Mesothelial cell of epicardium (in vitro differentiated cells): Measurements from ENCODE around the gene SEH1L. TPM values are rescaled to one million over a fixed set of nuclear protein-coding genes. Genes with fewer than 3 reads are reported as not detected.
A peak's percentile ranks its signal among the peaks of the same experiment; 100 is the strongest.

ENCODE experiments used
- DNase-seq, 2 experiments: peaks; one replicate each; pipeline ENCODE4 v3.0.0; 2021; ENCODE audit warnings: low spot score in 2 of 2; ENCODE audit not compliant: unreplicated experiment in 2 of 2
- H3K27ac Mint-ChIP-seq: 2 replicates; pipeline ENCODE4 v1.8.0; 2021; ENCODE audit warnings: mixed read lengths
- H3K27me3 Mint-ChIP-seq: 2 replicates; pipeline ENCODE4 v1.8.0; 2021; ENCODE audit warnings: low read depth, mixed read lengths
- H3K36me3 Mint-ChIP-seq: 2 replicates; pipeline ENCODE4 v1.8.0; 2021; ENCODE audit warnings: mixed read lengths
- H3K4me1 Mint-ChIP-seq: 2 replicates; pipeline ENCODE4 v1.8.0; 2021; ENCODE audit warnings: mixed read lengths
- H3K4me3 Mint-ChIP-seq: 2 replicates; pipeline ENCODE4 v1.8.0; 2021; ENCODE audit warnings: mild to moderate bottlenecking, moderate library complexity, mixed read lengths
- H3K9me3 Mint-ChIP-seq: 2 replicates; pipeline ENCODE4 v1.8.0; 2021; ENCODE audit warnings: mixed read lengths
- total RNA-seq: library from RNA; stranded (reverse); gene quantifications from 3 replicates; pipeline ENCODE4 v1.2.1, GENCODE V29; 2021
- TF ChIP-seq, protein P1 (sequence below): fragments of 200-600 bp; sonication (generic); IDR thresholded peaks from one replicate; pipeline ENCODE4 v1.5.0; 2021; ENCODE audit warnings: antibody characterized with exemption; ENCODE audit not compliant: unreplicated experiment

Gene SEH1L
- total RNA-seq, 1 donor from 2014 or later: 51.5 TPM

DNA sequence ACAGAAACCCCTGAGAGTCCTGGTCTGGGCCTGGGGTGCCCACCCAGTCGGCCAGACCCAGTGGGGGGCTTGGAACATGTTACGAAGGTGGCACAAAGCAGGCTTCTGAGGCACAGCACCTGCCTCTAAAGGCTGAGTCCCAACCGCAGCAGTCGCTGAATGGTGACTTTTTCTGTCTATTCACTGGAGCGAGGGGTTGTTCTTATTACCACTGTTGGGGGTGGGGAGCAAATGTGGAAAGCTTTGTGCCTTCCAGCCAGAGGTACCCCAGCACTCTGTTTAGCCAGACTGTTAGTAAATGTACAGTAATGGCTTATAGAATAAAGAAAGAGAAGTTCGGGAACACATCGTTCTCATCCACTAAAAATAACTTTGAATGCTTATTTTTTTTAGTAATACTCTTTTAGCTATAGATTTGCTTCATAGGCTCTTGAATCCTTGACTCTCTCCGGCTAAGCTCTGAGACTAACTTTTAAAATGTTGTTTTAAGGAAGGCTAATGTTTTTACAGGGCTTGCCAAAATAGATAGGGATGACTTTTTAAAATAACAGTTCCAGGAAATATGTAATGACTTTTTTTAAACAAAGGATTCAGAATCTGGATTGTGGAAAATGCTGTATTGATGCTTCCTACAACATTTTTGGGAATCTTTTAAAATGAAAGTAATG is 40.4 kb upstream of the SEH1L start:
- Mint-ChIP-seq H3K27ac (peak overlapping the region; percentile 59), H3K4me3 (no peak overlapping the region), H3K9me3 (no peaks in the 10 kb centered on the region)

DNA sequence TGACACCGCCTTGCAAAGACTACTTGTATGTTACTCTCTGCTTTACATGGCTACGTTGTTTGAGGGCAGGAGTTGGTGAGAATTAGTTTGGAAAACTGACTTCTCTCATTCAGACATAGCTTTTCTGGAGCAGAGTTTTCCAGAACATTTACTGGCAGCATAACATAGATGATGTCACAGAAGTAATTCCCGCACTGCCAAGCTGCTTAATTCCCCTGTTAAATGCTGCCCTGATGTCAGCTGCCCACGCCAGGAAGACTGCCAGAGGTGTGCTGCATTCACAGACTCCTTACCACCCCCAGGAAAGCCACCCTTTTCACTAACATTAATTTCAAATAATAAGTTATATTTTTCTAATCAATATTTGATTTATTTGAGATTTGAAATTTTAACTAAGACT is 39.1 kb upstream of the SEH1L start:
- TF ChIP-seq, protein P1, sequence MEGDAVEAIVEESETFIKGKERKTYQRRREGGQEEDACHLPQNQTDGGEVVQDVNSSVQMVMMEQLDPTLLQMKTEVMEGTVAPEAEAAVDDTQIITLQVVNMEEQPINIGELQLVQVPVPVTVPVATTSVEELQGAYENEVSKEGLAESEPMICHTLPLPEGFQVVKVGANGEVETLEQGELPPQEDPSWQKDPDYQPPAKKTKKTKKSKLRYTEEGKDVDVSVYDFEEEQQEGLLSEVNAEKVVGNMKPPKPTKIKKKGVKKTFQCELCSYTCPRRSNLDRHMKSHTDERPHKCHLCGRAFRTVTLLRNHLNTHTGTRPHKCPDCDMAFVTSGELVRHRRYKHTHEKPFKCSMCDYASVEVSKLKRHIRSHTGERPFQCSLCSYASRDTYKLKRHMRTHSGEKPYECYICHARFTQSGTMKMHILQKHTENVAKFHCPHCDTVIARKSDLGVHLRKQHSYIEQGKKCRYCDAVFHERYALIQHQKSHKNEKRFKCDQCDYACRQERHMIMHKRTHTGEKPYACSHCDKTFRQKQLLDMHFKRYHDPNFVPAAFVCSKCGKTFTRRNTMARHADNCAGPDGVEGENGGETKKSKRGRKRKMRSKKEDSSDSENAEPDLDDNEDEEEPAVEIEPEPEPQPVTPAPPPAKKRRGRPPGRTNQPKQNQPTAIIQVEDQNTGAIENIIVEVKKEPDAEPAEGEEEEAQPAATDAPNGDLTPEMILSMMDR: no peak
- DNase-seq: no peak
- no peak overlapping the region for H3K4me3 Mint-ChIP-seq
- H3K36me3 Mint-ChIP-seq: no peaks in the 10 kb centered on the region
- H3K9me3 Mint-ChIP-seq: peaks cover 10% of the 10 kb centered on the region
- H3K27me3 Mint-ChIP-seq: no peaks in the 10 kb centered on the region
- H3K4me1 Mint-ChIP-seq: peaks cover 3% of the 10 kb centered on the region
- peak overlapping the region; percentile 30 for H3K27ac Mint-ChIP-seq

More for the DNA sequence above, 40.4 kb upstream of the SEH1L start:
- no peaks in the 10 kb centered on the region for H3K27me3 Mint-ChIP-seq
- TF ChIP-seq, protein P1: no peak
- no peak for DNase-seq
- H3K36me3 Mint-ChIP-seq: no peaks in the 10 kb centered on the region
- peaks cover 3% of the 10 kb centered on the region for H3K4me1 Mint-ChIP-seq

DNA sequence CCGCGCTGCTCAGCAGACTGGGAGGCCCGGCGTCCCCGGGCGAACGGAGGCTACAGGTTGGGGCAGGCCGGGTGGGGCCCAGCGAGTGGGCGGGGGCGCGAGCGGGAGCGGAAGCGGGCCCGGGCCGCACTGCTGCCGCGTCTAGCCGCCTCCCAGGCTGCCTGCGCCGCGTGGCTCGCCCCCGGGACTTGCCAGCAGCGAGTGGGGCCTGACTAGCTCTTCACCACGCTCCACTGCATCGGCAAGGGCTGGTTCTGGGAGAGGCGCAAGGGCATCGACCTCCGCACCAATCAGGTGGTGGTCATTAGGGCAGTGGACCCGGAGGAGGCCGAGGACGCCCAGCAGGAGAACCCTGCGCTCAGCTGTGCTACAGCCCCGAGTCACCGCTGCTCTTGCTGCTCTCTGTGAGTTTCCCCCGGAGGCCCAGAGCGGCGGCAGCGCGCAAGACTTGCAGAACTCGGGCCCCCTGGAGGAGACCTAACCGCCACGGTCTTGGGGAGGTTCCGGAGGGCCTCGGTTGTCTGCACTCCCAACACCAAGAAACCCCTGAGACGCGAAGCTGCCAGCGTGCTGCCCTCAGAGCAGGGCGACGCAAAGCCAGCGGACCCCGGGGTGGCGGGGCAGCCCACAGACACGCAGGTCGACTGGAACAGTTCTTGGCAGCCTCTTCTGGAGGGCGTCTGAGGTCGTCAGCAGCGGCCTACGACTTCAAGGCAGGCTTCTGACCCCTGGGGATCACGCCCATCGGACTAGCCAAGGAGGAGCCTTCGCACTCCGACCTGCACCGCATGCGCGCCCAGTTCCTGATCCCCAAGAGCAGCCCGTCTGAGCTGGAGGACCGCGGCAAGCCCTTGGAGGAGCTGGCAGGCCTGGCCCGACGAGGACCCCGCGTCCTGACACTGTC is 36.5 kb upstream of the SEH1L start:
- no peak for DNase-seq
- no peak overlapping the region for H3K4me3 Mint-ChIP-seq
- H3K36me3 Mint-ChIP-seq: no peaks in the 10 kb centered on the region
- H3K4me1 Mint-ChIP-seq: peaks cover 3% of the 10 kb centered on the region
- no peaks in the 10 kb centered on the region for H3K27me3 Mint-ChIP-seq
- H3K9me3 Mint-ChIP-seq: peaks cover 14% of the 10 kb centered on the region
- H3K27ac Mint-ChIP-seq: no peak overlapping the region
- TF ChIP-seq, protein P1: no peak

DNA sequence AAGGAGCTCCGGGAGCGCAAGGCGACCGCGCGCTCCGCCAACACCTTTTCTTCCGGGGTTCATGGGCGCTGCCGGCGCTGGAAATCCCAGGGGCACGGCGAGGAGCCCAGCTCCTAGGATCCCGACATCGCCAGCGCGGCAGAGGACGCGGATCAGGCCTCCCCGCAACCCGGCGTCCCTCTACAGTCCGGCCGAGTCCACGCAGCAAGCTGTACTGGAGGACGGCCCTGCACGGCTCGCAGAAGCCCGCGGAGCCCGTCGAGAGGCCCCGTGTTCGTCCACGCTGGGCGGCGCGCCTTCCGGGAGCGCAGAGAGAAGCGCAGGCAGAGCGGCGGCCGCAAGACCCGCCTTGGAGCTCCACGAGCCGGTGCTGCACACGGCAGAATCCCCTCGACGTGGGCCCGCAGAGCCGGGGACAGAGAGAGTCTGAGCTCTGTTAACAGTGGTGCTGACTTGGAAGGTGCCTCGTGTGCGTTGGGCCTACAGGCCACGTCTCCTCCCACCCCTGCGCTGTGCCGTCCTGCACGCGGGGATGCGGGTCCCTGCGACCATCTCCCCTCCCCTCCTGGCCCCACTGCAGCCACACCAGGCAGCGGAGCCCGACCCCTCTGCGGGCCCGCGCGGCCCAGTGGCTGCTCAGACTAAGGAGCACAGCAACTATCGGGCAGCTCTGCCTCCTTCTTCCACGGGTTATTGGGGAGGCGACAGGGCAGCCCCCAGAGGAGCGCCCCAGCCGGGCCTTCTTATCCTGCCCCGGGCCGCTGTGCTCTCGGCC is 35.7 kb upstream of the SEH1L start:
- no peaks in the 10 kb centered on the region for H3K27me3 Mint-ChIP-seq
- no peak overlapping the region for H3K4me3 Mint-ChIP-seq
- H3K9me3 Mint-ChIP-seq: peaks cover 14% of the 10 kb centered on the region
- TF ChIP-seq, protein P1: no peak
- H3K27ac Mint-ChIP-seq: no peak overlapping the region
- H3K4me1 Mint-ChIP-seq: peaks cover 2% of the 10 kb centered on the region
- H3K36me3 Mint-ChIP-seq: no peaks in the 10 kb centered on the region
- DNase-seq: no peak

DNA sequence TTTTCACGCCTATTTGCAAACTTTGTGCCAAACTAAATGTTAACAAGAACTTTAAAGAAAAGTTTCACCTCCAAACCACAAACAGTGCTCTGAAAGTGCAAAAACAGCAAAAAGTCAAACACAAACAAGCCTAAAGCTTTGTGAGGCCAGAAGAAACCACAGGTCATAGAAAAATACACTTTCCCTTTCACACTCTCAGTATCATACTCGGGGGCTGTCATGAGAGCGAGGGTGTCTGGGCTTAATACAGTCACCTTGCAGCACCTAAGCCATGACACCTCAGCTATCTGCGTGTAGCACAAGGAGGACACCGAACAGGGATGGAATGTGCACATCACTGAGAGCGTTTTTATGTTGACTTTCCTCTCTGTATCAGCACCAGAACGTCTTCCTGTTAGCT is 26.6 kb upstream of the SEH1L start:
- H3K27ac Mint-ChIP-seq: no peak overlapping the region
- H3K4me1 Mint-ChIP-seq: peaks cover 11% of the 10 kb centered on the region
- TF ChIP-seq, protein P1: no peak
- no peaks in the 10 kb centered on the region for H3K9me3 Mint-ChIP-seq
- no peaks in the 10 kb centered on the region for H3K27me3 Mint-ChIP-seq
- H3K36me3 Mint-ChIP-seq: no peaks in the 10 kb centered on the region
- no peak for DNase-seq
- no peak overlapping the region for H3K4me3 Mint-ChIP-seq
